Measurements from ENCODE around the gene C14orf132.

C14orf132 gene

GRCh38 chr14:96125536-96125935 is 86.4 kb downstream of the C14orf132 start:
- no peak overlapping the region for H4K5ac ChIP-seq (ENCODE audit: low read length)
- H3K4me2 ChIP-seq (ENCODE audit: low read length): no peak overlapping the region
- no peak overlapping the region for H2AK5ac ChIP-seq (ENCODE audit: low read length)
- no peaks in the 10 kb centered on the region for H3K79me2 ChIP-seq (ENCODE audit: control insufficient read depth, insufficient read depth, low read length)
- no peak overlapping the region for H3K27ac ChIP-seq (ENCODE audit: low read depth, low read length)
- H3K79me1 ChIP-seq (ENCODE audit: low read length): no peaks in the 10 kb centered on the region
- no peak overlapping the region for H3K23ac ChIP-seq (ENCODE audit: low read length)
- H3K56ac ChIP-seq (ENCODE audit: low read length): no peak overlapping the region
- H2BK5ac ChIP-seq (ENCODE audit: low read length): no peak overlapping the region
- no peak for DNase-seq
- H3K36me3 ChIP-seq (ENCODE audit: control insufficient read depth, insufficient read depth, low read length): no peaks in the 10 kb centered on the region
- no CpG with 5 or more reads among the region's 3 CpGs for WGBS (ENCODE audit: extremely low coverage, insufficient coverage, low lambda C conversion rate)
- no peaks in the 10 kb centered on the region for H3K27me3 ChIP-seq (ENCODE audit: insufficient read depth, low read length, poor library complexity)
- H3K4me1 ChIP-seq (ENCODE audit: control insufficient read depth, low read depth, low read length): no peaks in the 10 kb centered on the region
- no peak overlapping the region for H3K4me3 ChIP-seq (ENCODE audit: low read length)
- H3K4ac ChIP-seq (ENCODE audit: low read depth, low read length): no peak overlapping the region
- no peak overlapping the region for H3K18ac ChIP-seq (ENCODE audit: low read length)
- H2BK120ac ChIP-seq (ENCODE audit: low read depth, low read length): no peak overlapping the region
- H3K9ac ChIP-seq (ENCODE audit: low read length): no peak overlapping the region
- no peak overlapping the region for H4K8ac ChIP-seq (ENCODE audit: low read depth, low read length)
- no peak overlapping the region for H2BK15ac ChIP-seq (replicated peaks; ENCODE audit: low read depth)

- Histone ChIP-seq H3K18ac (ENCODE audit: low read length) (no peak overlapping the region), H2BK120ac (ENCODE audit: low read depth, low read length) (no peak overlapping the region), H4K8ac (ENCODE audit: low read depth, low read length) (no peak overlapping the region), H4K5ac (ENCODE audit: low read length) (no peak overlapping the region), H3K23ac (ENCODE audit: low read length) (no peak overlapping the region), H3K4ac (ENCODE audit: low read depth, low read length) (no peak overlapping the region), H2BK5ac (ENCODE audit: low read length) (no peak overlapping the region), H3K4me3 (ENCODE audit: low read length) (no peak overlapping the region), H3K56ac (ENCODE audit: low read length) (no peak overlapping the region), H3K4me2 (ENCODE audit: low read length) (no peak overlapping the region), H3K79me1 (ENCODE audit: low read length) (no peaks in the 10 kb centered on the region), H3K27ac (ENCODE audit: low read depth, low read length) (no peak overlapping the region), H2BK15ac (replicated peaks; ENCODE audit: low read depth) (no peak overlapping the region), H3K9ac (ENCODE audit: low read length) (no peak overlapping the region), H3K79me2 (ENCODE audit: control insufficient read depth, insufficient read depth, low read length) (no peaks in the 10 kb centered on the region), H3K4me1 (ENCODE audit: control insufficient read depth, low read depth, low read length) (no peaks in the 10 kb centered on the region), H3K27me3 (ENCODE audit: insufficient read depth, low read length, poor library complexity) (no peaks in the 10 kb centered on the region), H3K36me3 (ENCODE audit: control insufficient read depth, insufficient read depth, low read length) (no peaks in the 10 kb centered on the region), H2AK5ac (ENCODE audit: low read length) (no peak overlapping the region)
- no CpG with 5 or more reads among the region's 7 CpGs for WGBS (ENCODE audit: extremely low coverage, insufficient coverage, low lambda C conversion rate)
- DNase-seq: no peak
Observed at GRCh38 chr14:96126339-96126782, 87.2 kb downstream of the C14orf132 start.

GRCh38 chr14:96126783-96127271 is 87.7 kb downstream of the C14orf132 start:
- Histone ChIP-seq H3K23ac (ENCODE audit: low read length) (no peak overlapping the region), H3K36me3 (ENCODE audit: control insufficient read depth, insufficient read depth, low read length) (no peaks in the 10 kb centered on the region), H3K4ac (ENCODE audit: low read depth, low read length) (no peak overlapping the region), H3K18ac (ENCODE audit: low read length) (no peak overlapping the region), H3K79me1 (ENCODE audit: low read length) (no peaks in the 10 kb centered on the region), H3K4me2 (ENCODE audit: low read length) (no peak overlapping the region), H3K9ac (ENCODE audit: low read length) (no peak overlapping the region), H4K8ac (ENCODE audit: low read depth, low read length) (no peak overlapping the region), H3K27ac (ENCODE audit: low read depth, low read length) (no peak overlapping the region), H3K79me2 (ENCODE audit: control insufficient read depth, insufficient read depth, low read length) (no peaks in the 10 kb centered on the region), H2AK5ac (ENCODE audit: low read length) (no peak overlapping the region), H4K5ac (ENCODE audit: low read length) (no peak overlapping the region), H3K27me3 (ENCODE audit: insufficient read depth, low read length, poor library complexity) (no peaks in the 10 kb centered on the region), H3K4me3 (ENCODE audit: low read length) (no peak overlapping the region), H2BK15ac (replicated peaks; ENCODE audit: low read depth) (no peak overlapping the region), H2BK120ac (ENCODE audit: low read depth, low read length) (no peak overlapping the region), H3K4me1 (ENCODE audit: control insufficient read depth, low read depth, low read length) (no peaks in the 10 kb centered on the region), H2BK5ac (ENCODE audit: low read length) (no peak overlapping the region), H3K56ac (ENCODE audit: low read length) (no peak overlapping the region)
- no peak for DNase-seq
- WGBS (ENCODE audit: extremely low coverage, insufficient coverage, low lambda C conversion rate): no CpG with 5 or more reads among the region's 5 CpGs

GRCh38 chr14:96129128-96129736 is 90.1 kb downstream of the C14orf132 start:
- Histone ChIP-seq H3K23ac (ENCODE audit: low read length) (no peak overlapping the region), H3K27ac (ENCODE audit: low read depth, low read length) (no peak overlapping the region), H3K36me3 (ENCODE audit: control insufficient read depth, insufficient read depth, low read length) (no peaks in the 10 kb centered on the region), H3K79me2 (ENCODE audit: control insufficient read depth, insufficient read depth, low read length) (no peaks in the 10 kb centered on the region), H2BK15ac (replicated peaks; ENCODE audit: low read depth) (no peak overlapping the region), H4K8ac (ENCODE audit: low read depth, low read length) (no peak overlapping the region), H3K4me2 (ENCODE audit: low read length) (no peak overlapping the region), H2AK5ac (ENCODE audit: low read length) (no peak overlapping the region), H3K18ac (ENCODE audit: low read length) (no peak overlapping the region), H3K4me3 (ENCODE audit: low read length) (no peak overlapping the region), H3K4ac (ENCODE audit: low read depth, low read length) (no peak overlapping the region), H4K5ac (ENCODE audit: low read length) (no peak overlapping the region), H3K27me3 (ENCODE audit: insufficient read depth, low read length, poor library complexity) (no peaks in the 10 kb centered on the region), H2BK5ac (ENCODE audit: low read length) (no peak overlapping the region), H2BK120ac (ENCODE audit: low read depth, low read length) (no peak overlapping the region), H3K56ac (ENCODE audit: low read length) (no peak overlapping the region), H3K4me1 (ENCODE audit: control insufficient read depth, low read depth, low read length) (no peaks in the 10 kb centered on the region), H3K79me1 (ENCODE audit: low read length) (no peaks in the 10 kb centered on the region), H3K9ac (ENCODE audit: low read length) (no peak overlapping the region)
- DNase-seq: no peak
- WGBS (ENCODE audit: extremely low coverage, insufficient coverage, low lambda C conversion rate): no CpG with 5 or more reads among the region's 7 CpGs

- no peak for DNase-seq
- Histone ChIP-seq H3K27ac (ENCODE audit: low read depth, low read length) (no peak overlapping the region), H2BK5ac (ENCODE audit: low read length) (no peak overlapping the region), H3K4me1 (ENCODE audit: control insufficient read depth, low read depth, low read length) (no peaks in the 10 kb centered on the region), H3K4ac (ENCODE audit: low read depth, low read length) (no peak overlapping the region), H3K23ac (ENCODE audit: low read length) (no peak overlapping the region), H3K56ac (ENCODE audit: low read length) (no peak overlapping the region), H3K9ac (ENCODE audit: low read length) (no peak overlapping the region), H2BK120ac (ENCODE audit: low read depth, low read length) (no peak overlapping the region), H2BK15ac (replicated peaks; ENCODE audit: low read depth) (no peak overlapping the region), H2AK5ac (ENCODE audit: low read length) (no peak overlapping the region), H3K79me1 (ENCODE audit: low read length) (no peaks in the 10 kb centered on the region), H3K79me2 (ENCODE audit: control insufficient read depth, insufficient read depth, low read length) (no peaks in the 10 kb centered on the region), H3K27me3 (ENCODE audit: insufficient read depth, low read length, poor library complexity) (no peaks in the 10 kb centered on the region), H3K4me3 (ENCODE audit: low read length) (no peak overlapping the region), H4K5ac (ENCODE audit: low read length) (no peak overlapping the region), H4K8ac (ENCODE audit: low read depth, low read length) (no peak overlapping the region), H3K18ac (ENCODE audit: low read length) (no peak overlapping the region), H3K4me2 (ENCODE audit: low read length) (no peak overlapping the region), H3K36me3 (ENCODE audit: control insufficient read depth, insufficient read depth, low read length) (no peaks in the 10 kb centered on the region)
- WGBS (ENCODE audit: extremely low coverage, insufficient coverage, low lambda C conversion rate): no CpG with 5 or more reads among the region's 6 CpGs
Observed at GRCh38 chr14:96130391-96130790, 91.2 kb downstream of the C14orf132 start.

GRCh38 chr14:96130854-96131253 is 91.7 kb downstream of the C14orf132 start:
- Histone ChIP-seq H3K23ac (ENCODE audit: low read length) (no peak overlapping the region), H2BK15ac (replicated peaks; ENCODE audit: low read depth) (no peak overlapping the region), H3K9ac (ENCODE audit: low read length) (no peak overlapping the region), H3K79me1 (ENCODE audit: low read length) (no peaks in the 10 kb centered on the region), H3K79me2 (ENCODE audit: control insufficient read depth, insufficient read depth, low read length) (no peaks in the 10 kb centered on the region), H3K56ac (ENCODE audit: low read length) (no peak overlapping the region), H3K4me3 (ENCODE audit: low read length) (no peak overlapping the region), H3K4me1 (ENCODE audit: control insufficient read depth, low read depth, low read length) (no peaks in the 10 kb centered on the region), H3K18ac (ENCODE audit: low read length) (no peak overlapping the region), H2AK5ac (ENCODE audit: low read length) (no peak overlapping the region), H3K27ac (ENCODE audit: low read depth, low read length) (no peak overlapping the region), H2BK120ac (ENCODE audit: low read depth, low read length) (no peak overlapping the region), H3K4ac (ENCODE audit: low read depth, low read length) (no peak overlapping the region), H4K8ac (ENCODE audit: low read depth, low read length) (no peak overlapping the region), H3K4me2 (ENCODE audit: low read length) (no peak overlapping the region), H4K5ac (ENCODE audit: low read length) (no peak overlapping the region), H3K27me3 (ENCODE audit: insufficient read depth, low read length, poor library complexity) (no peaks in the 10 kb centered on the region), H2BK5ac (ENCODE audit: low read length) (no peak overlapping the region), H3K36me3 (ENCODE audit: control insufficient read depth, insufficient read depth, low read length) (no peaks in the 10 kb centered on the region)
- peak; percentile 71 for DNase-seq
- no CpG with 5 or more reads among the region's 2 CpGs for WGBS (ENCODE audit: extremely low coverage, insufficient coverage, low lambda C conversion rate)

Measured in mesendoderm (in vitro differentiated cells).